Measurements from ENCODE around the gene TSPAN14. TPM values are rescaled to one million over a fixed set of nuclear protein-coding genes. Genes with fewer than 3 reads are reported as not detected.

Gene TSPAN14
- total and polyA plus RNA-seq, 2 of the 13 experiments (the other 11 are each of a cell fraction or from before 2014, with no cell fraction given) = 24.1 to 80.6 TPM

- no peak for TF ChIP-seq USF2 (IDR thresholded peaks at IDR 0.05; ENCODE audit: low read depth, low read length)
- TF ChIP-seq USF2 (CRISPR knock-in tag; IDR thresholded peaks at IDR 0.05; ENCODE audit: borderline replicate concordance) = peak; percentile 53; the same call in 1 of the 2 replicates
- TF ChIP-seq GABPA (IDR thresholded peaks at IDR 0.05; ENCODE audit: low read depth, low read length) = no peak
- no peak for TF ChIP-seq GABPA (CRISPR knock-in tag; IDR thresholded peaks at IDR 0.05; ENCODE audit: low read depth)
- TF ChIP-seq ZSCAN30 (CRISPR knock-in tag; IDR thresholded peaks at IDR 0.05) = no peak
- TF ChIP-seq NONO (IDR thresholded peaks at IDR 0.05) = no peak
- no peak for TF ChIP-seq NONO (CRISPR knock-in tag; conservative IDR thresholded peaks at IDR 0.05)
- 0 out of 2 replicates have a peak, but pooled peaks have one; percentile 20 for TF ChIP-seq MXD4 (CRISPR knock-in tag; IDR thresholded peaks at IDR 0.05)
- TF ChIP-seq, protein P1, sequence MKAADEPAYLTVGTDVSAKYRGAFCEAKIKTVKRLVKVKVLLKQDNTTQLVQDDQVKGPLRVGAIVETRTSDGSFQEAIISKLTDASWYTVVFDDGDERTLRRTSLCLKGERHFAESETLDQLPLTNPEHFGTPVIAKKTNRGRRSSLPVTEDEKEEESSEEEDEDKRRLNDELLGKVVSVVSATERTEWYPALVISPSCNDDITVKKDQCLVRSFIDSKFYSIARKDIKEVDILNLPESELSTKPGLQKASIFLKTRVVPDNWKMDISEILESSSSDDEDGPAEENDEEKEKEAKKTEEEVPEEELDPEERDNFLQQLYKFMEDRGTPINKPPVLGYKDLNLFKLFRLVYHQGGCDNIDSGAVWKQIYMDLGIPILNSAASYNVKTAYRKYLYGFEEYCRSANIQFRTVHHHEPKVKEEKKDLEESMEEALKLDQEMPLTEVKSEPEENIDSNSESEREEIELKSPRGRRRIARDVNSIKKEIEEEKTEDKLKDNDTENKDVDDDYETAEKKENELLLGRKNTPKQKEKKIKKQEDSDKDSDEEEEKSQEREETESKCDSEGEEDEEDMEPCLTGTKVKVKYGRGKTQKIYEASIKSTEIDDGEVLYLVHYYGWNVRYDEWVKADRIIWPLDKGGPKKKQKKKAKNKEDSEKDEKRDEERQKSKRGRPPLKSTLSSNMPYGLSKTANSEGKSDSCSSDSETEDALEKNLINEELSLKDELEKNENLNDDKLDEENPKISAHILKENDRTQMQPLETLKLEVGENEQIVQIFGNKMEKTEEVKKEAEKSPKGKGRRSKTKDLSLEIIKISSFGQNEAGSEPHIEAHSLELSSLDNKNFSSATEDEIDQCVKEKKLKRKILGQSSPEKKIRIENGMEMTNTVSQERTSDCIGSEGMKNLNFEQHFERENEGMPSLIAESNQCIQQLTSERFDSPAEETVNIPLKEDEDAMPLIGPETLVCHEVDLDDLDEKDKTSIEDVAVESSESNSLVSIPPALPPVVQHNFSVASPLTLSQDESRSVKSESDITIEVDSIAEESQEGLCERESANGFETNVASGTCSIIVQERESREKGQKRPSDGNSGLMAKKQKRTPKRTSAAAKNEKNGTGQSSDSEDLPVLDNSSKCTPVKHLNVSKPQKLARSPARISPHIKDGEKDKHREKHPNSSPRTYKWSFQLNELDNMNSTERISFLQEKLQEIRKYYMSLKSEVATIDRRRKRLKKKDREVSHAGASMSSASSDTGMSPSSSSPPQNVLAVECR (CRISPR knock-in tag; IDR thresholded peaks at IDR 0.05; ENCODE audit: borderline replicate concordance) = peak; percentile 49; the same call in 1 of the 2 replicates
- TF ChIP-seq CHD2 (IDR thresholded peaks at IDR 0.05; ENCODE audit: low read depth, low read length) = no peak
- TF ChIP-seq ZNF407 (CRISPR knock-in tag; IDR thresholded peaks at IDR 0.05; ENCODE audit: not compliant biosample characterization) = no peak
- TF ChIP-seq ZNF121 (CRISPR knock-in tag; IDR thresholded peaks at IDR 0.05) = no peak
- no peak for TF ChIP-seq AGO1 (IDR thresholded peaks at IDR 0.05; ENCODE audit: low read depth, low read length, poor library complexity, severe bottlenecking)
- peak; percentile 75; the same call in 1 of the 2 replicates for TF ChIP-seq TGIF2 (CRISPR knock-in tag; IDR thresholded peaks at IDR 0.05)
- TF ChIP-seq RFX5 (IDR thresholded peaks at IDR 0.05; ENCODE audit: low read depth, low read length) = no peak
- TF ChIP-seq ZNF230 (CRISPR knock-in tag; IDR thresholded peaks at IDR 0.05) = no peak
- no peak for TF ChIP-seq KMT2A (CRISPR knock-in tag; IDR thresholded peaks at IDR 0.05)
Measured at GRCh38 chr10:80411267-80411668, 42.8 kb upstream of the TSPAN14 start (continued).
